Ovary (tissue), 3 donors: Measurements from ENCODE around the gene TSPAN4.

Experiments used
- EP300 ChIP-seq: sonication (generic); formaldehyde crosslinking; IDR thresholded peaks from one replicate; pipeline ENCODE4 v1.6.1; 2017; ENCODE audit warnings: antibody characterized with exemption
- POLR2A ChIP-seq: fragments of 450-650 bp; IDR thresholded peaks from one replicate; pipeline ENCODE4 v1.6.1; 2017; ENCODE audit warnings: antibody characterized with exemption, mild to moderate bottlenecking, moderate library complexity
- TF ChIP-seq, protein P1 (sequence below), 3 donors: fragments of 450-650 bp in 2 of 3; fragments of 200-600 bp in 1 of 3; IDR thresholded peaks; one replicate each; pipeline versions ENCODE4 v1.5.1 to v1.8.0; 2016 to 2022; ENCODE audit warnings: antibody characterized with exemption in 3 of 3, mild to moderate bottlenecking in 1 of 3
- donor health status: DM: no; HTN: no; CAD: no.

DNA sequence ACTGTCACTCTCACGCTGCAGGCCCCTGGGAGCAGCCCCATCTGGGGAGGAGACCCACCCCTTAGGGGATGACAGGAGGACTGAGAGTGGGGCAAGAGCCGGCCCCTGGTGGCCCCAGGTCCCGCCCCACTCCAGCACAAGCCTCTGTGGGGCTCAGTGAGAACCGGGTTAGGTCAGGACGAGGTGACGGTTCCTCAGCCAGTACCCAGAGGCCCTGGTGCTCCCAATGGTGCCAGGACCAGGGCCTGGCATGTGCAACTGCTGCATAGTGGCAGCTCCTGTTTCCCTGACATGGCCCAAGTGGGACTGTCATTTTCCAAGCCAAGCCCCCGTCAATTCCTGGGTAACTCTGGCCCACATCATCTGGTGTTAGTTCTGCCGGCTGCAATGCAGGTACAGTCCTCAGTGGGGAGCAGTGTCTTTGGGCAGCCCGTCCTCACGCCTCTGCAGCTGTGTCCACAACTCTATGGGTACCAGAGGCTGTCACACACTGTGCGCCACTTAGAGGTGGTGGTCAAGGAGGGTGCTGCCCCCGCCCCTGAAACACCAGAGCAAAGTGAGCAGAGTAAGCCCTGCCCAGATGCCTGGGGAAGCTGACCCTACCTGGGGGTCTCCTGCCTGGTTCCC, 52.0 kb downstream of the TSPAN4 start:
- TF ChIP-seq, protein P1, sequence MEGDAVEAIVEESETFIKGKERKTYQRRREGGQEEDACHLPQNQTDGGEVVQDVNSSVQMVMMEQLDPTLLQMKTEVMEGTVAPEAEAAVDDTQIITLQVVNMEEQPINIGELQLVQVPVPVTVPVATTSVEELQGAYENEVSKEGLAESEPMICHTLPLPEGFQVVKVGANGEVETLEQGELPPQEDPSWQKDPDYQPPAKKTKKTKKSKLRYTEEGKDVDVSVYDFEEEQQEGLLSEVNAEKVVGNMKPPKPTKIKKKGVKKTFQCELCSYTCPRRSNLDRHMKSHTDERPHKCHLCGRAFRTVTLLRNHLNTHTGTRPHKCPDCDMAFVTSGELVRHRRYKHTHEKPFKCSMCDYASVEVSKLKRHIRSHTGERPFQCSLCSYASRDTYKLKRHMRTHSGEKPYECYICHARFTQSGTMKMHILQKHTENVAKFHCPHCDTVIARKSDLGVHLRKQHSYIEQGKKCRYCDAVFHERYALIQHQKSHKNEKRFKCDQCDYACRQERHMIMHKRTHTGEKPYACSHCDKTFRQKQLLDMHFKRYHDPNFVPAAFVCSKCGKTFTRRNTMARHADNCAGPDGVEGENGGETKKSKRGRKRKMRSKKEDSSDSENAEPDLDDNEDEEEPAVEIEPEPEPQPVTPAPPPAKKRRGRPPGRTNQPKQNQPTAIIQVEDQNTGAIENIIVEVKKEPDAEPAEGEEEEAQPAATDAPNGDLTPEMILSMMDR (IDR thresholded peaks at IDR 0.05), result no peak
- TF ChIP-seq EP300 (no peak), POLR2A (no peak)
